GM12878 (cell line): ENCODE data around the gene BMP8B. TPM values are rescaled to one million over a fixed set of nuclear protein-coding genes. Genes with fewer than 3 reads are reported as not detected.
A peak's percentile ranks its signal among the peaks of the same experiment; 100 is the strongest.

Source experiments
- ATAC-seq: fragments of 200-7000 bp; cut with Tn5 transposase; 3 replicates; pipeline ENCODE4 v1.9.1; 2020; ENCODE audit warnings: mild to moderate bottlenecking, moderate library complexity
- BruUV-seq: library from RNA; stranded (reverse); fragments of 400-500 nt; replicated peaks from 2 replicates; lab custom pipeline; 2021; lab: Mats Ljungman, UMichigan
- CTCF ChIA-PET: fragments of 300-600 bp; sonication (Branson Sonifier 250); formaldehyde crosslinking; extraction: SDS; loops from one replicate; lab custom pipeline; 2021; ENCODE audit warnings: inconsistent platforms; lab: Yijun Ruan, JAX
- POLR2A ChIA-PET: fragments of 350-600 bp; formaldehyde crosslinking; extraction: SDS; loops from one replicate; lab custom pipeline; 2021; ENCODE audit warnings: inconsistent platforms; lab: Charles Lee
- RAD21 ChIA-PET: fragments of 300-600 bp; sonication (Branson Sonifier 250); formaldehyde crosslinking; loops from one replicate; lab custom pipeline; 2023; ENCODE audit warnings: antibody characterized with exemption; ENCODE audit not compliant: unreplicated experiment; lab: Charles Lee
- SMC1A ChIA-PET: fragments of 300-600 bp; sonication (Branson Sonifier 250); formaldehyde crosslinking; loops from one replicate; lab custom pipeline; 2023; ENCODE audit not compliant: unreplicated experiment, uncharacterized antibody; lab: Charles Lee
- DNase-seq: peaks from one replicate; pipeline ENCODE4 v3.0.0-alpha.2; 2011; ENCODE audit warnings: low read depth, low spot score
- FAIRE-seq: peaks from 3 replicates; lab custom pipeline; 2011; peaks lifted over from hg19 to GRCh38; lab: Jason Lieb, UNC
- H2AFZ ChIP-seq: 2 replicates; pipeline ENCODE4 v1.6.0; 2011; ENCODE audit warnings: low read depth, low read length, control low read depth; ENCODE audit not compliant: control insufficient read depth
- H3K27ac ChIP-seq: 2 replicates; pipeline ENCODE4 v1.5.1; 2011; ENCODE audit warnings: control low read depth; ENCODE audit not compliant: control insufficient read depth, insufficient read depth
- H3K27me3 ChIP-seq, 2 experiments: replicated peaks in 1 of 2; 2 replicates each; pipeline versions ENCODE4 v1.6.0 to v1.6.1; 2011; ENCODE audit warnings: low read length in 1 of 2; ENCODE audit not compliant: control insufficient read depth in 2 of 2, insufficient read depth in 2 of 2
- H3K36me3 ChIP-seq, 2 experiments: 2 replicates each; pipeline ENCODE4 v1.5.1; 2011; ENCODE audit warnings: low read length in 1 of 2; ENCODE audit not compliant: control insufficient read depth in 2 of 2, insufficient read depth in 2 of 2
- H3K4me1 ChIP-seq: 2 replicates; pipeline ENCODE4 v1.6.1; 2011; ENCODE audit warnings: mild to moderate bottlenecking, low read length, moderate library complexity, mixed read lengths; ENCODE audit not compliant: control insufficient read depth, insufficient read depth
- H3K4me2 ChIP-seq: 2 replicates; pipeline ENCODE4 v1.6.0; 2011; ENCODE audit warnings: control low read depth; ENCODE audit not compliant: control insufficient read depth, insufficient read depth
- H3K4me3 ChIP-seq: fragments of 200-600 bp; sonication (generic); 2 replicates; pipeline ENCODE4 v1.5.1; 2016
- H3K79me2 ChIP-seq: 2 replicates; pipeline ENCODE4 v1.6.0; 2011; ENCODE audit warnings: low read length; ENCODE audit not compliant: control insufficient read depth, insufficient read depth
- H3K9ac ChIP-seq: 2 replicates; pipeline ENCODE4 v1.8.0; 2011; ENCODE audit warnings: low read length, control low read depth, mixed read lengths; ENCODE audit not compliant: control insufficient read depth, insufficient read depth
- H3K9me3 ChIP-seq: replicated peaks from 3 replicates; pipeline ENCODE4 v1.5.1; 2011; ENCODE audit warnings: mild to moderate bottlenecking, low read length; ENCODE audit not compliant: control insufficient read depth, insufficient read depth
- H4K20me1 ChIP-seq: 2 replicates; pipeline ENCODE4 v1.6.0; 2011; ENCODE audit not compliant: control insufficient read depth, insufficient read depth
- ATF3 ChIP-seq: IDR thresholded peaks from 2 replicates; pipeline ENCODE4 v1.6.1; 2011; ENCODE audit warnings: low read depth, mild to moderate bottlenecking, low read length, moderate library complexity, borderline replicate concordance; ENCODE audit errors: extremely low read depth
- ATF7 ChIP-seq: fragments of 450-650 bp; IDR thresholded peaks from 2 replicates; pipeline ENCODE4 v1.6.1; 2016; ENCODE audit warnings: low read depth, mild to moderate bottlenecking
- BACH1 ChIP-seq: fragments of 450-650 bp; IDR thresholded peaks from 2 replicates; pipeline ENCODE4 v1.6.1; 2017; ENCODE audit warnings: mild to moderate bottlenecking, borderline replicate concordance
- BCLAF1 ChIP-seq: fragments of 450-650 bp; IDR thresholded peaks from 2 replicates; pipeline ENCODE4 v1.6.1; 2017; ENCODE audit warnings: antibody characterized with exemption, mild to moderate bottlenecking, moderate library complexity
- E2F4 ChIP-seq: IDR thresholded peaks from 2 replicates; pipeline ENCODE4 v1.6.1; 2012; ENCODE audit warnings: low read depth, low read length, improper control_type of control experiment
- JUND ChIP-seq: IDR thresholded peaks from 2 replicates; pipeline ENCODE4 v1.6.1; 2012; ENCODE audit warnings: low read depth, mild to moderate bottlenecking, low read length, improper control_type of control experiment, moderate library complexity
- LARP7 ChIP-seq: fragments of 450-650 bp; IDR thresholded peaks from 2 replicates; pipeline ENCODE4 v1.6.1; 2017; ENCODE audit warnings: mild to moderate bottlenecking
- NBN ChIP-seq: fragments of 450-650 bp; IDR thresholded peaks from 2 replicates; pipeline ENCODE4 v1.6.1; 2016
- NR2F1 ChIP-seq: fragments of 450-650 bp; conservative IDR thresholded peaks from 2 replicates; pipeline ENCODE4 v1.6.1; 2017; ENCODE audit warnings: mild to moderate bottlenecking
- NRF1 ChIP-seq: conservative IDR thresholded peaks from 2 replicates; pipeline ENCODE4 v1.6.1; 2011; ENCODE audit warnings: mild to moderate bottlenecking, low read depth, low read length, improper control_type of control experiment
- POLR2AphosphoS2 ChIP-seq: IDR thresholded peaks from 2 replicates; pipeline ENCODE4 v1.6.1; 2011; ENCODE audit warnings: low read depth, mild to moderate bottlenecking, low read length, improper control_type of control experiment, moderate library complexity
- SKIL ChIP-seq: fragments of 450-650 bp; IDR thresholded peaks from 2 replicates; pipeline ENCODE4 v1.6.1; 2017; ENCODE audit warnings: mild to moderate bottlenecking, low read depth, inconsistent platforms; ENCODE audit not compliant: poor library complexity, severe bottlenecking
- SMC3 ChIP-seq: IDR thresholded peaks from 2 replicates; pipeline ENCODE4 v1.6.1; 2011; ENCODE audit warnings: low read length, improper control_type of control experiment, borderline replicate concordance
- SUPT20H ChIP-seq: IDR thresholded peaks from 2 replicates; pipeline ENCODE4 v1.6.1; 2011; ENCODE audit warnings: low read depth, mild to moderate bottlenecking, low read length, moderate library complexity, borderline replicate concordance; ENCODE audit not compliant: control insufficient read depth
- ZNF384 ChIP-seq: IDR thresholded peaks from 2 replicates; pipeline ENCODE4 v1.6.1; 2012; ENCODE audit warnings: low read depth, mild to moderate bottlenecking, low read length, improper control_type of control experiment, borderline replicate concordance
- WGBS: methylation state at CpG from one replicate; pipeline ENCODE4 v1.1.6; 2016; ENCODE audit warnings: low lambda C conversion rate; ENCODE audit not compliant: insufficient replicate concordance, insufficient coverage; ENCODE audit errors: missing lambda C conversion rate; 5-methylcytosine and 5-hydroxymethylcytosine counted together
- in situ Hi-C: fragments of 300-500 bp; cut with MboI; formaldehyde crosslinking; loops from 9 replicates; pipeline ENCODE4 v1.14.3; 2018; ENCODE audit warnings: mixed read lengths
- intact Hi-C: fragments of 100-400 bp; cut with micrococcal nuclease; formaldehyde crosslinking; loops from one replicate; pipeline ENCODE4 v1.14.2; 2022; ENCODE audit not compliant: unreplicated experiment
- polyA plus RNA-seq, 11 experiments: library from polyadenylated mRNA; depleted of rRNA in 4 of 11; unstranded in 6 of 11; stranded (reverse) in 5 of 11; fragments of >200 nt; fragmentation: Nextera tagmentation in 4 of 11; fragmentation: Illumina TruSeq in 1 of 11; extraction: Ambion mirVana in 4 of 11; extraction: Trizol in 1 of 11; gene quantifications; 1 replicate in 1 of 11; 2 replicates in 10 of 11; pipeline versions ENCODE4 v1.2.1 to v1.2.3, GENCODE V29; 2011 to 2016; ENCODE audit warnings: inconsistent platforms in 2 of 11, missing spikeins in 2 of 11, low read depth in 1 of 11
- total RNA-seq, 4 experiments: library from RNA; depleted of rRNA in 3 of 4; stranded (reverse); fragments of >200 nt in 3 of 4; fragmentation: Illumina TruSeq in 1 of 4; extraction: Trizol in 1 of 4; gene quantifications; 2 replicates each; pipeline versions ENCODE4 v1.2.1 to v1.2.3, GENCODE V29; 2013 to 2021

Gene BMP8B
- total and polyA plus RNA-seq, 10 of the 15 experiments (the other 5 are each of a cell fraction or from before 2014, with no cell fraction given): 0.09 to 1.2 (median 0.52) TPM

GRCh38 chr1:39816415-39817090 lies 27.9 kb upstream of the BMP8B start:
- Histone ChIP-seq H3K4me1 (peaks cover 17% of the 10 kb centered on the region), H3K36me3 (no peaks in the 10 kb centered on the region), H3K79me2 (no peaks in the 10 kb centered on the region), H3K27me3 (no peaks in the 10 kb centered on the region), H2AFZ (peak overlapping the region; percentile 68), H4K20me1 (no peaks in the 10 kb centered on the region), H3K4me2 (peak overlapping the region; percentile 66), H3K9ac (no peak overlapping the region), H3K9me3 (no peaks in the 10 kb centered on the region), H3K4me3 (no peak overlapping the region), H3K27ac (peak overlapping the region; percentile 42; the same call in 1 of the 2 replicates)
- peak; percentile 99 for FAIRE-seq
- ChIA-PET POLR2A (interaction anchor here (1.0 to 2.2 kb wide), 2 partner anchors 86 to 180 kb away, joined by 3 to 7 read pairs; partner anchors contain the start of gene MYCL), SMC1A (interaction anchor here (0.8 to 3.3 kb wide), 20 partner anchors 9 to 211 kb away, joined by 3 to 42 read pairs (median 4); partner anchors contain the start of genes MYCL and TRIT1), RAD21 (interaction anchor here (1.0 to 2.7 kb wide), 12 partner anchors 12 to 216 kb away, joined by 3 to 23 read pairs (median 5); partner anchors contain the start of gene MYCL), CTCF (interaction anchor here (0.7 to 7.2 kb wide), 34 partner anchors 9 to 522 kb away, joined by 3 to 110 read pairs (median 4); partner anchors contain the start of genes MYCL and PPIE)
- ATAC-seq: peak; percentile 79
- in situ Hi-C loops (no loop called here), intact Hi-C loops (loop anchor here (1.0 to 2.0 kb wide), 5 partner anchors 29 to 216 kb away; no protein-coding TSS in a partner anchor)
- 15% methylated on average over 11 of the region's 11 CpGs for WGBS
- no TSS peak for BruUV-seq
- peak; percentile 55 for DNase-seq
- TF ChIP-seq SMC3 (peak; percentile 70), NRF1 (no peak), ATF7 (peak; percentile 91), SUPT20H (no peak), JUND (no peak), ATF3 (no peak), SKIL (no peak), ZNF384 (no peak), BACH1 (peak; percentile 40; the same call in 1 of the 2 replicates), LARP7 (peak; percentile 53; the same call in 1 of the 2 replicates), NR2F1 (peak; percentile 71), E2F4 (no peak), BCLAF1 (no peak), NBN (0 out of 2 replicates have a peak, but pooled peaks have one; percentile 50), POLR2AphosphoS2 (no peak)
